Suprapubic skin (tissue), 3 donors: Measurements from ENCODE around the gene FASLG.

Experiments used
- POLR2A ChIP-seq, 2 donors: fragments of 450-650 bp; IDR thresholded peaks; one replicate each; pipeline ENCODE4 v1.6.1; 2017; ENCODE audit warnings: antibody characterized with exemption in 2 of 2, mild to moderate bottlenecking in 2 of 2, moderate library complexity in 2 of 2
- TF ChIP-seq, protein P1 (sequence below), 2 donors: fragments of 200-600 bp in 1 of 2; fragments of 450-650 bp in 1 of 2; sonication (generic) in 1 of 2; IDR thresholded peaks; one replicate each; pipeline ENCODE4 v1.5.1; 2016 to 2019; ENCODE audit warnings: antibody characterized with exemption in 2 of 2, mild to moderate bottlenecking in 1 of 2, moderate library complexity in 1 of 2

DNA sequence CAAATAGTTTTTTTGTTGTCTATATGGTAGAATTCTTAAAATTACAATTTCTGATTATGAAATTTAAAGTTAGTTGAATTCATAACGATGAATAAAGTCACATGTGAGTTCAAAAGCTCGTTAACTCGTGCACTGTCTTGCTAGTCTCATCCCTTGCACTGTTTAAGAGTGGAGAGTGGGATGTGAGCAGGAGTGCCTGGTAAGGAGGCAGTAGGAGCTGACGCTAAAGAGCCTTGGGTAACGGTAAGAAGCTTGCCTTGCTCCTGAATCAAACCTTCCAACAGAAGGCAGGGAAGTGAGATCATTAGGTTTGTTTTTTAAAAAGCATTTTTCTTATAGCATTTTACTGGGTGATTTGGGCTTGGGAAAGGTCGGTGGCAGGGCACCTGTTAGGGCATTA lies 2.3 kb upstream of the FASLG start:
- TF ChIP-seq, protein P1, sequence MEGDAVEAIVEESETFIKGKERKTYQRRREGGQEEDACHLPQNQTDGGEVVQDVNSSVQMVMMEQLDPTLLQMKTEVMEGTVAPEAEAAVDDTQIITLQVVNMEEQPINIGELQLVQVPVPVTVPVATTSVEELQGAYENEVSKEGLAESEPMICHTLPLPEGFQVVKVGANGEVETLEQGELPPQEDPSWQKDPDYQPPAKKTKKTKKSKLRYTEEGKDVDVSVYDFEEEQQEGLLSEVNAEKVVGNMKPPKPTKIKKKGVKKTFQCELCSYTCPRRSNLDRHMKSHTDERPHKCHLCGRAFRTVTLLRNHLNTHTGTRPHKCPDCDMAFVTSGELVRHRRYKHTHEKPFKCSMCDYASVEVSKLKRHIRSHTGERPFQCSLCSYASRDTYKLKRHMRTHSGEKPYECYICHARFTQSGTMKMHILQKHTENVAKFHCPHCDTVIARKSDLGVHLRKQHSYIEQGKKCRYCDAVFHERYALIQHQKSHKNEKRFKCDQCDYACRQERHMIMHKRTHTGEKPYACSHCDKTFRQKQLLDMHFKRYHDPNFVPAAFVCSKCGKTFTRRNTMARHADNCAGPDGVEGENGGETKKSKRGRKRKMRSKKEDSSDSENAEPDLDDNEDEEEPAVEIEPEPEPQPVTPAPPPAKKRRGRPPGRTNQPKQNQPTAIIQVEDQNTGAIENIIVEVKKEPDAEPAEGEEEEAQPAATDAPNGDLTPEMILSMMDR (IDR thresholded peaks at IDR 0.05): no peak
- no peak for TF ChIP-seq POLR2A (IDR thresholded peaks at IDR 0.05)
